RWPE1 (cell line): ENCODE results near the gene ZMIZ1.
A peak's percentile ranks its signal among the peaks of the same experiment; 100 is the strongest.

ENCODE experiments used
- CTCF ChIA-PET: fragments of 350-600 bp; sonication (Branson Sonifier 250); formaldehyde crosslinking; extraction: SDS; loops from one replicate; lab custom pipeline; 2021; lab: Yijun Ruan, JAX
- POLR2A ChIA-PET: fragments of 400-600 bp; formaldehyde crosslinking; extraction: SDS; loops from one replicate; lab custom pipeline; 2020; ENCODE audit warnings: antibody characterized with exemption; ENCODE audit not compliant: low non-redundant PET; lab: Yijun Ruan, JAX
- DNase-seq: peaks from one replicate; pipeline ENCODE4 v3.0.0; 2012; ENCODE audit warnings: low spot score
- H3K27ac ChIP-seq: fragments of 450-650 bp; 2 replicates; pipeline ENCODE4 v1.5.1; 2017
- TF ChIP-seq, protein P1 (sequence below): fragments of 450-650 bp; conservative IDR thresholded peaks from 2 replicates; pipeline ENCODE4 v1.5.1; 2017; ENCODE audit warnings: low read depth, mild to moderate bottlenecking

ZMIZ1 gene

GRCh38 chr10:79149345-79149661 is 80.5 kb downstream of the ZMIZ1 start:
- TF ChIP-seq, protein P1, sequence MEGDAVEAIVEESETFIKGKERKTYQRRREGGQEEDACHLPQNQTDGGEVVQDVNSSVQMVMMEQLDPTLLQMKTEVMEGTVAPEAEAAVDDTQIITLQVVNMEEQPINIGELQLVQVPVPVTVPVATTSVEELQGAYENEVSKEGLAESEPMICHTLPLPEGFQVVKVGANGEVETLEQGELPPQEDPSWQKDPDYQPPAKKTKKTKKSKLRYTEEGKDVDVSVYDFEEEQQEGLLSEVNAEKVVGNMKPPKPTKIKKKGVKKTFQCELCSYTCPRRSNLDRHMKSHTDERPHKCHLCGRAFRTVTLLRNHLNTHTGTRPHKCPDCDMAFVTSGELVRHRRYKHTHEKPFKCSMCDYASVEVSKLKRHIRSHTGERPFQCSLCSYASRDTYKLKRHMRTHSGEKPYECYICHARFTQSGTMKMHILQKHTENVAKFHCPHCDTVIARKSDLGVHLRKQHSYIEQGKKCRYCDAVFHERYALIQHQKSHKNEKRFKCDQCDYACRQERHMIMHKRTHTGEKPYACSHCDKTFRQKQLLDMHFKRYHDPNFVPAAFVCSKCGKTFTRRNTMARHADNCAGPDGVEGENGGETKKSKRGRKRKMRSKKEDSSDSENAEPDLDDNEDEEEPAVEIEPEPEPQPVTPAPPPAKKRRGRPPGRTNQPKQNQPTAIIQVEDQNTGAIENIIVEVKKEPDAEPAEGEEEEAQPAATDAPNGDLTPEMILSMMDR: no peak
- POLR2A ChIA-PET: no interaction called here
- H3K27ac ChIP-seq: peak overlapping the region; percentile 99
- no peak for DNase-seq
- CTCF ChIA-PET: interaction anchor here (0.7 to 3.3 kb wide), 5 partner anchors 27 to 1102 kb away, joined by 3 to 14 read pairs (median 4); no protein-coding TSS in a partner anchor

DNA sequence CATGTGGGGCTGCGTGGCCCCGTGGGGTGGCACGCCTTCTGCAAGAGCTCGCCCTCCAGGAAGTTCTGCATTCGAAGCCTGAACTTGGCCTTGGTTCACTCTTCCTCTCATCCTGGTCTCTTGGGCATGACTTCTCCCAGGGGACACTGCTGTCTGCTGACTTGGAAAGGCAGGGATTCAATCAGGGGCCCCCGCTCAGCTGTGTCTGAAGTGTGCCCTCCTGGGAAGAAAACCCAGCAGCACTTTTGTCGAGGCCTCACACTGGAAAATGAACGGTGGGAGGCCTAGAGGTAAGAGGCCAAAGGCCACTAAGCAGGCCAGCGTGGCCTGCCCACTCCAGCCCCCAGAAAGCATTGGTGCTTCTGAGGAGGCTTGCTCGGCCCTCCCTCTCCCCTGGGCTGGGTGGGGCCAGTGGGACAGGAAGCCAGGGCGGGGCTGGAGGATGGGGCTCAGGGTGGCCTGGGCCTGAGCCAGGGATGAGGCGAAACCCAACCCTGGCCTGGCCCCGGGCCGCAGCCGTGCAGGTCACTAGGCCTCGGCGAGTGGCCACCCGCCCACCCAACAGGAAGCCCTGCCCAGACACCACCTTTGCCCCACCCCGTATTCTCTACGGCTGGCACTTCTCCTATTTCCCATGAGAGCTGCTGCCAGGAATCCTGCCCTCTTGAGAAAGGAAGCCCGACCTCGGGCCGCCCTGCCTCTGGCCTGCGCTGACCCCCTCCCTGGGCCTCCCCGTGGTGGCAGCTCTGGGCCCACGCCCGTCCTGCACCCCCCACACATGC is 81.1 kb downstream of the ZMIZ1 start:
- peak overlapping the region; percentile 99 for H3K27ac ChIP-seq
- POLR2A ChIA-PET: interaction anchor here (0.6 to 1.2 kb wide), 5 partner anchors 45 to 304 kb away, joined by 4 to 8 read pairs (median 7); no protein-coding TSS in a partner anchor
- peak; percentile 91 for DNase-seq
- CTCF ChIA-PET: interaction anchor here (0.6 to 3.3 kb wide), 3 partner anchors 28 to 70 kb away, joined by 3 to 14 read pairs (median 3); no protein-coding TSS in a partner anchor
- TF ChIP-seq, protein P1: no peak

- DNase-seq: no peak
- ChIA-PET POLR2A (interaction anchor here (0.6 to 1.2 kb wide), 5 partner anchors 45 to 304 kb away, joined by 4 to 8 read pairs (median 7); no protein-coding TSS in a partner anchor), CTCF (interaction anchor here (0.6 to 3.3 kb wide), 2 partner anchors 45 to 1004 kb away, joined by 3 to 14 read pairs; no protein-coding TSS in a partner anchor)
- TF ChIP-seq, protein P1: no peak
- peak overlapping the region; percentile 99 for H3K27ac ChIP-seq
Measured at GRCh38 chr10:79150444-79150754, 81.6 kb downstream of the ZMIZ1 start.

DNA sequence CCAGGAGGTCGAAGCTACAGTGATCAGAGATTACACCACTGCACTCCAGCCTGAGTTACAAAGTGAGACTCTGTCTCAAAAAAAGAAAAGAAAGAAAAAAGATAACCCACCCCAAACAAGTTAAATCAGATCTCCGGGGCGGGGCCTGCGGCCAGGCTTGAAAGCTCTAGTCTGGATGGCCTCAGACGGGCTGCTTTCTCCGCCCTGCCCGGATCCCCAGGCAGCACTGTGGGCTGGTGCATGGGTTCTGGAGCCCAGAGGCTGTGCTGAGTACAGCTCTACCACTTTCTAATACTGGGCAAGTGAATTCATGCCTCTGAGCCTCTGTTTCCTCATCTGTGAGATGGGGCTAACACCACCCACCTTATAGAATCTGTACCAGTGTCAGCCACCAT is 83.7 kb downstream of the ZMIZ1 start:
- CTCF ChIA-PET: interaction anchor here (0.6 to 1.5 kb wide), 5 partner anchors 11 to 260 kb away, joined by 3 to 7 read pairs (median 4); no protein-coding TSS in a partner anchor
- TF ChIP-seq, protein P1: no peak
- peak; percentile 41 for DNase-seq
- POLR2A ChIA-PET: no interaction called here
- peak overlapping the region; percentile 99 for H3K27ac ChIP-seq

- ChIA-PET POLR2A (no interaction called here), CTCF (no interaction called here)
- no peak for DNase-seq
- H3K27ac ChIP-seq: peak overlapping the region; percentile 99
- TF ChIP-seq, protein P1: no peak
Measured at GRCh38 chr10:79153745-79154144, 85.0 kb downstream of the ZMIZ1 start.

- TF ChIP-seq, protein P1: no peak
- DNase-seq: no peak
- peak overlapping the region; percentile 99 for H3K27ac ChIP-seq
- POLR2A ChIA-PET: interaction anchor here (0.8 kb wide), 1 partner anchor 34 kb away, joined by 3 read pairs; no protein-coding TSS in a partner anchor
- CTCF ChIA-PET: interaction anchor here (0.5 to 1.9 kb wide), 3 partner anchors 10 to 39 kb away, joined by 3 to 8 read pairs (median 4); no protein-coding TSS in a partner anchor
Measured at GRCh38 chr10:79155301-79156081, 86.7 kb downstream of the ZMIZ1 start.
